Cardiac fibroblast (primary cell): Measurements from ENCODE around the gene SMARCD1.
"Not testable (repeated sequence)": the region's sequence is repeated elsewhere in the genome, so short reads cannot be mapped to it uniquely, and the experiment has no call there.

Experiments used
- DNase-seq, 2 donors: peaks; one replicate each; pipeline versions ENCODE4 v3.0.0 to v3.0.0-alpha.2; 2010; ENCODE audit warnings: low read depth in 2 of 2
- H3K4me3 ChIP-seq, 2 donors: replicated peaks in 1 of 2; 1 replicate in 1 of 2; 2 replicates in 1 of 2; pipeline ENCODE4 v1.5.1; 2011; ENCODE audit warnings: low read depth in 2 of 2, low read length in 2 of 2, mild to moderate bottlenecking in 2 of 2, moderate library complexity in 1 of 2
- CTCF ChIP-seq: IDR thresholded peaks from one replicate; pipeline ENCODE4 v1.5.1; 2011; ENCODE audit warnings: low read depth, mild to moderate bottlenecking, low read length, inconsistent platforms

The SMARCD1 gene

GRCh38 chr12:50075808-50076170 lies 9.4 kb upstream of the SMARCD1 start:
- DNase-seq: no peak
- TF ChIP-seq CTCF: no peak
- no peak overlapping the region for H3K4me3 ChIP-seq

- no peak for DNase-seq
- no peak overlapping the region for H3K4me3 ChIP-seq
- TF ChIP-seq CTCF: no peak
These were observed 8.0 kb upstream of the SMARCD1 start for GRCh38 chr12:50077099-50077498.

GRCh38 chr12:50078281-50078680 lies 6.9 kb upstream of the SMARCD1 start:
- H3K4me3 ChIP-seq: no peak overlapping the region
- DNase-seq: no peak
- TF ChIP-seq CTCF: no peak

GRCh38 chr12:50079771-50080170 lies 5.4 kb upstream of the SMARCD1 start:
- no peak for DNase-seq
- TF ChIP-seq CTCF: no peak

GRCh38 chr12:50081096-50081808 lies 3.9 kb upstream of the SMARCD1 start:
- DNase-seq: no peak
- TF ChIP-seq CTCF: no peak
- no peak overlapping the region for H3K4me3 ChIP-seq

More at GRCh38 chr12:50079771-50080170, 5.4 kb upstream of the SMARCD1 start:
- no peak overlapping the region for H3K4me3 ChIP-seq

- no peak overlapping the region for H3K4me3 ChIP-seq
- no peak for TF ChIP-seq CTCF
- DNase-seq: no peak
These were observed 2.5 kb upstream of the SMARCD1 start for GRCh38 chr12:50082644-50083043.

GRCh38 chr12:50083301-50083700 lies 1.8 kb upstream of the SMARCD1 start:
- no peak overlapping the region for H3K4me3 ChIP-seq
- TF ChIP-seq CTCF: no peak
- DNase-seq: no peak

- peak overlapping the region; percentile 68 to 70 for H3K4me3 ChIP-seq
- not testable (repeated sequence) for DNase-seq
These were observed 750 bp upstream of the SMARCD1 start for GRCh38 chr12:50084409-50084774.
